Transverse colon (tissue), 4 donors: ENCODE data around the gene GPER1. TPM values are rescaled to one million over a fixed set of nuclear protein-coding genes. Genes with fewer than 3 reads are reported as not detected.
"Not testable (repeated sequence)": the region's sequence is repeated elsewhere in the genome, so short reads cannot be mapped to it uniquely, and the experiment has no call there.

Experiments
- DNase-seq: peaks from one replicate; pipeline ENCODE4 v3.0.0-alpha.2; 2019
- H3K27ac ChIP-seq, 4 donors: fragments of 200-600 bp; sonication (generic); 2 replicates each; pipeline ENCODE4 v1.5.1; 2016 to 2018; ENCODE audit warnings: inconsistent platforms in 4 of 4
- H3K27me3 ChIP-seq: fragments of 200-600 bp; sonication (generic); 2 replicates; pipeline ENCODE4 v1.5.1; 2017; ENCODE audit warnings: inconsistent platforms
- H3K36me3 ChIP-seq, 4 donors: fragments of 200-600 bp; sonication (generic); 2 replicates each; pipeline ENCODE4 v1.5.1; 2017 to 2019; ENCODE audit warnings: inconsistent platforms in 4 of 4
- H3K4me1 ChIP-seq, 4 donors: fragments of 200-600 bp; sonication (generic); 2 replicates each; pipeline ENCODE4 v1.5.1; 2017 to 2020; ENCODE audit warnings: inconsistent platforms in 4 of 4
- H3K4me3 ChIP-seq, 4 donors: fragments of 200-600 bp; sonication (generic); 1 replicate in 1 of 4; 2 replicates in 3 of 4; pipeline versions ENCODE4 v1.5.1 to v1.6.1; 2017 to 2019; ENCODE audit warnings: inconsistent platforms in 4 of 4
- H3K9me3 ChIP-seq, 2 donors: fragments of 200-600 bp; sonication (generic); 2 replicates each; pipeline ENCODE4 v1.5.1; 2017 to 2019; ENCODE audit warnings: inconsistent platforms in 2 of 2
- EP300 ChIP-seq: sonication (generic); formaldehyde crosslinking; IDR thresholded peaks from one replicate; pipeline ENCODE4 v1.6.1; 2017; ENCODE audit warnings: antibody characterized with exemption, low read depth
- POLR2A ChIP-seq: fragments of 450-650 bp; IDR thresholded peaks from one replicate; pipeline ENCODE4 v1.6.1; 2016; ENCODE audit warnings: antibody characterized with exemption, mild to moderate bottlenecking, moderate library complexity
- POLR2AphosphoS5 ChIP-seq, 3 donors: sonication (generic); formaldehyde crosslinking; IDR thresholded peaks; one replicate each; pipeline ENCODE4 v1.6.1; 2016; ENCODE audit warnings: antibody characterized with exemption in 3 of 3
- WGBS, 2 donors: methylation state at CpG; one replicate each; pipeline ENCODE4 v1.1.5; 2018; ENCODE audit warnings: low coverage in 1 of 2; 5-methylcytosine and 5-hydroxymethylcytosine counted together
- in situ Hi-C, 4 donors: fragments of 200-750 bp; cut with MboI; loops; one replicate each; pipeline versions ENCODE4 v1.15.0 to v1.15.1; 2017; ENCODE audit warnings: low sequenced_read_pairs in 3 of 4, low pct_ligation_motif_present in 1 of 4, low pct_unique_long_range_greater_than_20kb in 1 of 4
- intact Hi-C: fragments of 100-400 bp; cut with DNase I; formaldehyde crosslinking; loops from one replicate; pipeline ENCODE4 v1.15.1; 2023; ENCODE audit warnings: low total_unique reads
- total RNA-seq, 4 donors: library from RNA; depleted of rRNA; stranded (reverse); fragments of >200 nt; gene quantifications; one replicate each; pipeline ENCODE4 v1.1.0, GENCODE V29; 2016
- TF ChIP-seq, protein P1 (sequence below), 5 experiments: fragments of 200-600 bp in 3 of 5; fragments of 450-650 bp in 2 of 5; sonication (generic) in 3 of 5; IDR thresholded peaks; 1 replicate in 2 of 5; 2 replicates in 3 of 5; pipeline ENCODE4 v1.5.1; 2016 to 2017; ENCODE audit warnings: antibody characterized with exemption in 5 of 5, inconsistent platforms in 3 of 5, mild to moderate bottlenecking in 2 of 5, moderate library complexity in 1 of 5

The GPER1 gene
- total RNA-seq, 4 donors from 2014 or later: 2.2 to 33.7 (median 11.7) TPM

DNA sequence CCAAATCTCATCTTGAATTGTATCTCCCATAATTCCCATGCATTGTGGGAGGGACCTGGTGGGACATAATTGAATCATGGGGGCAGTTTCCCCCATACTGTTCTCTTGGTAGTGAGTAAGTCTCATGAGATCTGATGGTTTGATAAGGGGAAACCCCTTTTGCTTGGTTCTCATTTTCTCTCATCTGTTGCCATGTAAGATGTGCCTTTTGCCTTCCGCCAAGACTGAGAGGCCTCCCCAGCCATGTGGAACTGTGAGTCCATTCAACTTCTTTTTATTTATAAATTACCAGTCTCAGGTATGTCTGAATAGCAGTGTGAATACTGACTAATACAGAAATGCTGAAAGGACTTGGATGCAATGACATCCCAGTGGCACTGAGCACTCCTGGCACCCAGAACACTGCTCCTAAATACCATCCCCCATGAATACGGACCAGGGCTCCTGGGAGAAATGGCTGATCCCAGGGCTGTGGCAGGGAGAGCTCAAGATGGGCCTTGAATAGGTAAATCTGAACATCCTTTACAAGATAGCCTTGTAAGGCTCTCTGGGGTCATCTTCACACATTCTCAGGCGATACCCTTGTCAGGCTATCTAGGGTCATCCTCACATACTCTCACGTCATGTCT is 52.7 kb downstream of the GPER1 start:
- no peak for TF ChIP-seq POLR2A
- no peak for TF ChIP-seq POLR2AphosphoS5 (IDR thresholded peaks at IDR 0.05)
- TF ChIP-seq, protein P1, sequence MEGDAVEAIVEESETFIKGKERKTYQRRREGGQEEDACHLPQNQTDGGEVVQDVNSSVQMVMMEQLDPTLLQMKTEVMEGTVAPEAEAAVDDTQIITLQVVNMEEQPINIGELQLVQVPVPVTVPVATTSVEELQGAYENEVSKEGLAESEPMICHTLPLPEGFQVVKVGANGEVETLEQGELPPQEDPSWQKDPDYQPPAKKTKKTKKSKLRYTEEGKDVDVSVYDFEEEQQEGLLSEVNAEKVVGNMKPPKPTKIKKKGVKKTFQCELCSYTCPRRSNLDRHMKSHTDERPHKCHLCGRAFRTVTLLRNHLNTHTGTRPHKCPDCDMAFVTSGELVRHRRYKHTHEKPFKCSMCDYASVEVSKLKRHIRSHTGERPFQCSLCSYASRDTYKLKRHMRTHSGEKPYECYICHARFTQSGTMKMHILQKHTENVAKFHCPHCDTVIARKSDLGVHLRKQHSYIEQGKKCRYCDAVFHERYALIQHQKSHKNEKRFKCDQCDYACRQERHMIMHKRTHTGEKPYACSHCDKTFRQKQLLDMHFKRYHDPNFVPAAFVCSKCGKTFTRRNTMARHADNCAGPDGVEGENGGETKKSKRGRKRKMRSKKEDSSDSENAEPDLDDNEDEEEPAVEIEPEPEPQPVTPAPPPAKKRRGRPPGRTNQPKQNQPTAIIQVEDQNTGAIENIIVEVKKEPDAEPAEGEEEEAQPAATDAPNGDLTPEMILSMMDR (IDR thresholded peaks at IDR 0.05): no peak
- no peak for TF ChIP-seq EP300
- in situ Hi-C loops: loop anchor here in 1 of 4 donors (25.0 kb wide), 1 partner anchor 153 kb away; the partner anchor contains the start of genes COX19 and CYP2W1
- 75 to 76% methylated on average over 4 of the region's 4 CpGs for WGBS, 2 donors
- H3K4me3 ChIP-seq: no peak overlapping the region
- no peak for DNase-seq
- intact Hi-C loops: no loop called here
- peaks cover 14 to 18% (median 15%) of the 10 kb centered on the region in 4 donors for H3K4me1 ChIP-seq
- no peaks in the 10 kb centered on the region for H3K9me3 ChIP-seq
- no peak overlapping the region for H3K27ac ChIP-seq
- H3K27me3 ChIP-seq: no peaks in the 10 kb centered on the region
- no peaks in the 10 kb centered on the region for H3K36me3 ChIP-seq

GRCh38 chr7:1141651-1142050 is 53.7 kb downstream of the GPER1 start:
- in situ Hi-C loops (loop anchor here in 1 of 4 donors (25.0 kb wide), 1 partner anchor 154 kb away; the partner anchor contains the start of genes COX19 and CYP2W1), intact Hi-C loops (no loop called here)
- 72 to 80% methylated on average over 1 to 6 of the region's 6 CpGs for WGBS, 2 donors

DNA sequence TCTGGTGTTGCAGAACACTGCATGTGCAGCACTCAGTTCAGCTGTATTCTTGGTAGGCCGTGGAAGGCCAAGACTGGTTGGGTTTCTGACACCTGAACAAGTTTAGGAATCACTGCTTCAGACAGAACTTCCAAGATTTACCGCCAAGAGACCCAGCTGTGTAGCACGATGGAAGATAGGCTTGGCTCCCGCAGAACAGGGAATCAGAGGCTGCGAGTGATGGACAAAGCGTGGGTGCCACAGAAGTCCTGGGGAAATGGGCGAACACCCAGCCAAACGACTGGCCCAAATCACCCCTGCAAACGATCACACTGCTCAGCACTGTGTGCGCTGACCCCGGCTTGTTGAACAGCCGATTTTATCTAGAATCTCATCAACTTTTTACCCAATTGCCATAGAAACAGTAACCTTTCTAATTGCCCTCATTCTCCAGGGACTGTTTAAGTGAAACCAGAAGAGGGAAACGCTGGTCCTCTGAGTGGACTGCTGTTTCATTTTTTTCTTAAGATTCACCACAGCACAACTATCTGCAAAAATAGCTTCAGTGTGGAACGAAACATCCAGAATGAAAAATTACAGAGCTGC is 54.2 kb downstream of the GPER1 start:
- Histone ChIP-seq H3K27ac (no peak overlapping the region), H3K36me3 (no peaks in the 10 kb centered on the region), H3K4me3 (no peak overlapping the region), H3K4me1 (peaks cover 7 to 12% (median 10%) of the 10 kb centered on the region in 4 donors), H3K9me3 (no peaks in the 10 kb centered on the region), H3K27me3 (no peaks in the 10 kb centered on the region)
- 65 to 69% methylated on average over 2 to 14 of the region's 14 CpGs for WGBS, 2 donors
- TF ChIP-seq EP300: no peak
- no peak for TF ChIP-seq POLR2A
- no peak for TF ChIP-seq POLR2AphosphoS5 (IDR thresholded peaks at IDR 0.05)
- TF ChIP-seq, protein P1 (IDR thresholded peaks at IDR 0.05): no peak
- no peak for DNase-seq
- intact Hi-C loops (no loop called here), in situ Hi-C loops (loop anchor here in 1 of 4 donors (25.0 kb wide), 1 partner anchor 155 kb away; the partner anchor contains the start of genes COX19 and CYP2W1)

More at GRCh38 chr7:1141651-1142050, 53.7 kb downstream of the GPER1 start:
- Histone ChIP-seq H3K9me3 (no peaks in the 10 kb centered on the region), H3K36me3 (no peaks in the 10 kb centered on the region), H3K4me3 (no peak overlapping the region), H3K27me3 (no peaks in the 10 kb centered on the region), H3K27ac (no peak overlapping the region), H3K4me1 (peaks cover 12 to 16% (median 15%) of the 10 kb centered on the region in 4 donors)
- TF ChIP-seq POLR2AphosphoS5 (IDR thresholded peaks at IDR 0.05) (no peak), EP300 (no peak), POLR2A (no peak)
- TF ChIP-seq, protein P1 (IDR thresholded peaks at IDR 0.05): no peak
- no peak for DNase-seq

DNA sequence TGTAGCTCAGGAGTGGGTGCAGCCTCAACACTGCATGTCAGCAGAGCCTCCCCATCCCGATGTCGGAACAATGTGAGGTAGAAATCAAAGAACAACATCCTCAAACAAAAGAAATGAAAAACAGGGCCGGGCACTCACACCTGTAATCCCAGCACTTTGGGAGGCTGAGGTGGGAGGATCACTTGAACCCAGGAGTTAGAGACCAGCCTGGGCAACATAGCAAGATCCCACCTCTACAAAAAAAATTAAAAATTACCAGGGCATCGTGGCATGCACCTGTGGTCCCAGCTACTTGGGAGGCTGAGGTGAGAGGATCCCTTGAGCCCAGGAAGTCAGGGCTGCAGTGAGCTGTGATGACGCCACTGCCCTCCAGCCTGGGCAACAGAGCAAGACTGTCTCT is 55.1 kb downstream of the GPER1 start:
- H3K27ac ChIP-seq, intact Hi-C loops, DNase-seq, H3K9me3 ChIP-seq, H3K4me1 ChIP-seq, H3K4me3 ChIP-seq, H3K36me3 ChIP-seq, H3K27me3 ChIP-seq: not testable (repeated sequence)
- in situ Hi-C loops: loop anchor here in 1 of 4 donors (25.0 kb wide), 1 partner anchor 156 kb away; the partner anchor contains the start of genes COX19 and CYP2W1
- WGBS, 2 donors: 82 to 89% methylated on average over 5 of the region's 5 CpGs

Other genes with a start within 250 kb of the GPER1 start
- gene GET4, start 211.6 kb upstream of the GPER1 start, total RNA-seq: 100 to 1,000 TPM in 2 of 4 donors, 10 to 100 TPM in 2; 49.4 to 116 (median 85.2) TPM
- 100 to 1,000 TPM in 3 of 4 donors, 10 to 100 TPM in 1; 84.9 to 360 (median 169) TPM for gene ADAP1, start 133.4 kb upstream of the GPER1 start, total RNA-seq
- gene COX19, start 112.6 kb upstream of the GPER1 start, total RNA-seq: 10 to 100 TPM in 3 of 4 donors, 1 to 10 TPM in 1; 8.6 to 30.2 (median 16.9) TPM
- under 1 TPM in 2 of 4 donors, not detected in 2; 0.41 to 0.95 TPM for gene CYP2W1, start 104.9 kb upstream of the GPER1 start, total RNA-seq
- 10 to 100 TPM in 1 of 4 donors, 1 to 10 TPM in 1, not detected in 2; 9.2 to 14.5 TPM for gene GPR146, start 43.6 kb upstream of the GPER1 start, total RNA-seq
- gene ZFAND2A, start 72.1 kb downstream of the GPER1 start, total RNA-seq: 100 to 1,000 TPM in 1 of 4 donors, 10 to 100 TPM in 3; 33.3 to 124 (median 53.1) TPM
- gene UNCX, start 144.8 kb downstream of the GPER1 start, total RNA-seq: not detected